A673 (cell line): Measurements from ENCODE around the gene BCL2L1.

Experiments used
- CTCF ChIP-seq: fragments of 300-800, 200-600 bp; sonication (generic); conservative IDR thresholded peaks from 2 replicates; pipeline ENCODE4 v1.5.1; 2017; ENCODE audit warnings: low read depth, mild to moderate bottlenecking, antibody characterized with exemption, low read length, moderate library complexity, mixed read lengths
- EZH2 ChIP-seq: fragments of 200-600 bp; sonication (generic); IDR thresholded peaks from 2 replicates; pipeline ENCODE4 v1.6.1; 2017; ENCODE audit warnings: borderline replicate concordance, low read depth, mild to moderate bottlenecking, mixed read lengths, antibody characterized with exemption, low read length; ENCODE audit not compliant: poor library complexity, severe bottlenecking

- TF ChIP-seq CTCF (no peak), EZH2 (no peak)
Measured at GRCh38 chr20:31652917-31653396, 69.7 kb downstream of the BCL2L1 start.
